Astrocyte (in vitro differentiated cells and primary cell): ENCODE data around the gene SLCO3A1. TPM values are rescaled to one million over a fixed set of nuclear protein-coding genes. Genes with fewer than 3 reads are reported as not detected.

Experiments used
- DNase-seq: peaks from one replicate; pipeline ENCODE4 v3.0.0-alpha.2; 2010; ENCODE audit warnings: low read depth
- FAIRE-seq: peaks from 2 replicates; lab custom pipeline; 2011; peaks lifted over from hg19 to GRCh38; lab: Jason Lieb, UNC
- H2AFZ ChIP-seq: 2 replicates; pipeline ENCODE4 v1.6.0; 2012; ENCODE audit warnings: low read depth, low read length, inconsistent platforms
- H3K27ac ChIP-seq: 2 replicates; pipeline ENCODE4 v1.5.1; 2011; ENCODE audit warnings: low read depth, low read length, inconsistent platforms
- H3K27me3 ChIP-seq: 2 replicates; pipeline ENCODE4 v1.6.0; 2011; ENCODE audit warnings: low read length, inconsistent platforms; ENCODE audit not compliant: insufficient read depth
- H3K36me3 ChIP-seq: 2 replicates; pipeline ENCODE4 v1.5.1; 2011; ENCODE audit warnings: low read length, inconsistent platforms; ENCODE audit not compliant: insufficient read depth
- H3K4me1 ChIP-seq: 2 replicates; pipeline ENCODE4 v1.5.1; 2011; ENCODE audit warnings: low read length, inconsistent platforms; ENCODE audit not compliant: insufficient read depth
- H3K4me2 ChIP-seq: 2 replicates; pipeline ENCODE4 v1.6.0; 2012; ENCODE audit warnings: low read length, inconsistent platforms
- H3K4me3 ChIP-seq: 2 replicates; pipeline ENCODE4 v1.5.1; 2011; ENCODE audit warnings: low read depth, mild to moderate bottlenecking, low read length, inconsistent platforms; ENCODE audit not compliant: insufficient read depth
- H3K79me2 ChIP-seq: 2 replicates; pipeline ENCODE4 v1.6.0; 2012; ENCODE audit warnings: mild to moderate bottlenecking, low read length, inconsistent platforms; ENCODE audit not compliant: insufficient read depth
- H3K9ac ChIP-seq: 2 replicates; pipeline ENCODE4 v1.6.0; 2012; ENCODE audit warnings: mild to moderate bottlenecking, low read length, inconsistent platforms
- H3K9me3 ChIP-seq: 2 replicates; pipeline ENCODE4 v1.5.1; 2012; ENCODE audit warnings: low read depth, mild to moderate bottlenecking, low read length, inconsistent platforms; ENCODE audit not compliant: insufficient read depth
- H4K20me1 ChIP-seq: 2 replicates; pipeline ENCODE4 v1.6.0; 2012; ENCODE audit warnings: low read length, inconsistent platforms; ENCODE audit not compliant: insufficient read depth
- H3K27ac Mint-ChIP-seq: one replicate; pipeline ENCODE4 v1.8.0; 2021; ENCODE audit warnings: mild to moderate bottlenecking, mixed read lengths; ENCODE audit not compliant: unreplicated experiment
- H3K27me3 Mint-ChIP-seq: one replicate; pipeline ENCODE4 v1.8.0; 2021; ENCODE audit warnings: low read depth, mixed read lengths; ENCODE audit not compliant: unreplicated experiment
- H3K36me3 Mint-ChIP-seq: one replicate; pipeline ENCODE4 v1.8.0; 2021; ENCODE audit warnings: low read depth, mixed read lengths; ENCODE audit not compliant: unreplicated experiment
- H3K4me1 Mint-ChIP-seq: one replicate; pipeline ENCODE4 v1.8.0; 2021; ENCODE audit warnings: low read depth, mixed read lengths; ENCODE audit not compliant: unreplicated experiment
- H3K4me3 Mint-ChIP-seq: one replicate; pipeline ENCODE4 v1.8.0; 2021; ENCODE audit warnings: mild to moderate bottlenecking, moderate library complexity, mixed read lengths; ENCODE audit not compliant: unreplicated experiment
- H3K9me3 Mint-ChIP-seq: one replicate; pipeline ENCODE4 v1.8.0; 2021; ENCODE audit warnings: mild to moderate bottlenecking, mixed read lengths; ENCODE audit not compliant: unreplicated experiment
- EZH2 ChIP-seq: IDR thresholded peaks from 2 replicates; pipeline ENCODE4 v1.6.1; 2012; ENCODE audit warnings: mild to moderate bottlenecking, low read length, inconsistent platforms; ENCODE audit not compliant: insufficient read depth
- total RNA-seq: library from RNA; stranded (reverse); gene quantifications from 2 replicates; pipeline ENCODE4 v1.2.1, GENCODE V29; 2021
- TF ChIP-seq, protein P1 (sequence below): IDR thresholded peaks from 2 replicates; pipeline ENCODE4 v1.5.1; 2011; ENCODE audit warnings: low read depth, mild to moderate bottlenecking, inconsistent platforms, low read length, moderate library complexity; ENCODE audit not compliant: insufficient read depth

SLCO3A1 gene
- total RNA-seq, 1 donor from 2014 or later, result 9.4 TPM

DNA sequence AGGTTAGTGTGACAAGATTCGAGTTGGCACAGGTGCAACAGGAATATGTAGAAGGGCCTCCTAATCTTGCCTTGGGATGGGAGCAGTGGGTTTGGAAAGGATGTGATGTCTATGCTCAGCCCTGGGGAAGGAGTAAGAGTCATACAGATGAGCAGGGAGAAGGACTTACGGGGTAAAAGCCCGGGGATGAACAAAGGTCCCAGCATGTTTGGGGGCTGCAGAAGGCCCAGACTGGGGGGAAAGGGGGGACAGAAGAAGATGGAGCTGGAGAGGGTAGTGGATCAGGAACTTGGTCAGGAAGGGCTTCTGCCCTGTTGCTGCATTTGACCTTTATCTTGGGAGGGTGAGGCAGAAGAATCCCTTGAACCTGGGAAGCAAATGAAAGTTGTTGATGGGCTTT, 300.1 kb downstream of the SLCO3A1 start:
- peaks cover 3% of the 10 kb centered on the region for H3K36me3 Mint-ChIP-seq
- H3K27me3 Mint-ChIP-seq, result peaks cover 8% of the 10 kb centered on the region
- H3K4me1 Mint-ChIP-seq, result peaks cover 9% of the 10 kb centered on the region
- H4K20me1 ChIP-seq, result no peaks in the 10 kb centered on the region
- H3K9me3 ChIP-seq, result no peaks in the 10 kb centered on the region
- TF ChIP-seq, protein P1, sequence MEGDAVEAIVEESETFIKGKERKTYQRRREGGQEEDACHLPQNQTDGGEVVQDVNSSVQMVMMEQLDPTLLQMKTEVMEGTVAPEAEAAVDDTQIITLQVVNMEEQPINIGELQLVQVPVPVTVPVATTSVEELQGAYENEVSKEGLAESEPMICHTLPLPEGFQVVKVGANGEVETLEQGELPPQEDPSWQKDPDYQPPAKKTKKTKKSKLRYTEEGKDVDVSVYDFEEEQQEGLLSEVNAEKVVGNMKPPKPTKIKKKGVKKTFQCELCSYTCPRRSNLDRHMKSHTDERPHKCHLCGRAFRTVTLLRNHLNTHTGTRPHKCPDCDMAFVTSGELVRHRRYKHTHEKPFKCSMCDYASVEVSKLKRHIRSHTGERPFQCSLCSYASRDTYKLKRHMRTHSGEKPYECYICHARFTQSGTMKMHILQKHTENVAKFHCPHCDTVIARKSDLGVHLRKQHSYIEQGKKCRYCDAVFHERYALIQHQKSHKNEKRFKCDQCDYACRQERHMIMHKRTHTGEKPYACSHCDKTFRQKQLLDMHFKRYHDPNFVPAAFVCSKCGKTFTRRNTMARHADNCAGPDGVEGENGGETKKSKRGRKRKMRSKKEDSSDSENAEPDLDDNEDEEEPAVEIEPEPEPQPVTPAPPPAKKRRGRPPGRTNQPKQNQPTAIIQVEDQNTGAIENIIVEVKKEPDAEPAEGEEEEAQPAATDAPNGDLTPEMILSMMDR, result no peak
- no peak for TF ChIP-seq EZH2
- H3K4me3 Mint-ChIP-seq, result no peak overlapping the region
- no peaks in the 10 kb centered on the region for H3K4me1 ChIP-seq
- H3K79me2 ChIP-seq, result no peaks in the 10 kb centered on the region
- H3K9me3 Mint-ChIP-seq, result no peaks in the 10 kb centered on the region
- DNase-seq (no peak), FAIRE-seq (no peak)
- H3K4me2 ChIP-seq, result no peak overlapping the region
- H3K9ac ChIP-seq, result no peak overlapping the region
- H3K36me3 ChIP-seq, result no peaks in the 10 kb centered on the region
- H2AFZ ChIP-seq, result no peak overlapping the region
- no peak overlapping the region for H3K4me3 ChIP-seq
- H3K27me3 ChIP-seq, result no peaks in the 10 kb centered on the region
- no peak overlapping the region for H3K27ac Mint-ChIP-seq
- no peak overlapping the region for H3K27ac ChIP-seq

DNA sequence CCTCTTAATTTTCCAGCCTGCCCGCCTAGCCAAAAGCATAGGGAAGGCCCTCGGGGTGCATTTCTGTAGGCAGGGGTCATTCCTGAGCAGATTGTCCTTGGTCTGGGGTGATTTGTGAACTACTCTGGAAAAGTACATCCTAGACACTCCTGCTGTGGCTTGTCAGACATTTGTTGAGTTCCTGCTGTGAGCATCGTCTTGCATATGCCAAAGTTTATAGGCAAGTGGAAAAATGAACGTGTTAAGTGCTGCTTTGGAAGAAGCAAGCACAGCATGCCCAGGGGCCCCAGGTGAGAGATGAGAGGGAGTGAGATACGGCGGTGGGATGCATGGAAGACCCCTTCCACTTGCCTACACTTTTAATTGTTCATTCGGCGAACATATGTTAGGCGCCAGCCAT, 302.4 kb downstream of the SLCO3A1 start:
- Histone ChIP-seq H3K36me3 (no peaks in the 10 kb centered on the region), H3K79me2 (no peaks in the 10 kb centered on the region), H3K9me3 (no peaks in the 10 kb centered on the region), H3K4me1 (no peaks in the 10 kb centered on the region), H2AFZ (no peak overlapping the region), H3K9ac (no peak overlapping the region), H3K27ac (no peak overlapping the region), H3K4me2 (no peak overlapping the region), H4K20me1 (no peaks in the 10 kb centered on the region), H3K4me3 (no peak overlapping the region), H3K27me3 (no peaks in the 10 kb centered on the region)
- no peak for DNase-seq
- Mint-ChIP-seq H3K27ac (no peak overlapping the region), H3K27me3 (peaks cover 8% of the 10 kb centered on the region), H3K36me3 (peaks cover 2% of the 10 kb centered on the region), H3K9me3 (no peaks in the 10 kb centered on the region), H3K4me1 (peaks cover 15% of the 10 kb centered on the region), H3K4me3 (no peak overlapping the region)
- TF ChIP-seq, protein P1, result no peak
- no peak for TF ChIP-seq EZH2
- FAIRE-seq, result no peak

DNA sequence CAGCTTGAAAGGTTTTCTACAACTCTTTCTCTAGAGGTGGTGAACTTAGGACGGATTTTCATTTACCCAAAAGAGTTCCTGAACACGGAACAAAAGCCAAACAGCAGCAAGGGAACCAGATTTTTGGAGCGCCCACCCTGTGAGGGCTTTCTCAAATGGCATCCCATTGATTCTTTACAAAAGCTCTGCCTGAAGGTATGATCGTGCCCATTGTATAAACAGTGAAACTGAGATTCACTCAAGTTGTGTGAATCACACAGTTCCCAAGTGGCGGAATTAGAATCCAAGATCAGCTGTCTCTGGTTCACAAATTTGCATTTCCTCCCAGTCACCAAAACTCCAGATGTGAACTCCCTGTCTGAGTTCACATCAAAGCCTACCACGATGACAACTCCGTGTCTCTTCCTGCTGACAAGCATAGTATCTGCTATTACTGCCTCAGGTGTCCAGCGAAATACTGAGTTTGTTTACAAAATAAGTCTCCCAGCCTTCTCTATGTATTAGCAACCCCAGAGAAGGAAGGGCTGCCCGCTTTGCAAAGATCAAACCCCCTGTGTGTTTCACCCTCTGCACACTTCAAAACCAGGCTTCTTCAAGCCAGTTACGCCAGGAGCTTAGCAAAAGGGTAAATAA, 304.3 kb downstream of the SLCO3A1 start:
- Mint-ChIP-seq H3K27me3 (peaks cover 8% of the 10 kb centered on the region), H3K4me3 (no peak overlapping the region), H3K9me3 (no peaks in the 10 kb centered on the region), H3K27ac (no peak overlapping the region), H3K36me3 (peaks cover 2% of the 10 kb centered on the region), H3K4me1 (peaks cover 15% of the 10 kb centered on the region)
- H2AFZ ChIP-seq, result no peak overlapping the region
- H3K79me2 ChIP-seq, result no peaks in the 10 kb centered on the region
- H3K9ac ChIP-seq, result no peak overlapping the region
- no peaks in the 10 kb centered on the region for H3K4me1 ChIP-seq
- no peak overlapping the region for H3K4me2 ChIP-seq
- H3K27ac ChIP-seq, result no peak overlapping the region
- DNase-seq (no peak), FAIRE-seq (no peak)
- H3K9me3 ChIP-seq, result no peaks in the 10 kb centered on the region
- H3K36me3 ChIP-seq, result no peaks in the 10 kb centered on the region
- H3K27me3 ChIP-seq, result no peaks in the 10 kb centered on the region
- H4K20me1 ChIP-seq, result no peaks in the 10 kb centered on the region
- H3K4me3 ChIP-seq, result no peak overlapping the region
- no peak for TF ChIP-seq EZH2
- TF ChIP-seq, protein P1, result no peak
